HepG2 (cell line): ENCODE results near the gene UNC93A. TPM values are rescaled to one million over a fixed set of nuclear protein-coding genes. Genes with fewer than 3 reads are reported as not detected.

Source experiments
- CBFB ChIP-seq: sonication (generic); formaldehyde crosslinking; IDR thresholded peaks from 2 replicates; pipeline ENCODE4 v1.4.0; 2020; ENCODE audit warnings: missing genetic modification reagents
- CCDC6 ChIP-seq: sonication (generic); formaldehyde crosslinking; IDR thresholded peaks from 2 replicates; pipeline ENCODE4 v1.8.1; 2022; ENCODE audit warnings: mild to moderate bottlenecking, missing genetic modification reagents, moderate library complexity
- EED ChIP-seq: sonication (generic); formaldehyde crosslinking; IDR thresholded peaks from 2 replicates; pipeline ENCODE4 v1.5.0; 2020; ENCODE audit warnings: mild to moderate bottlenecking, missing genetic modification reagents
- FOXP1 ChIP-seq, 2 experiments: fragments of 450-650 bp in 1 of 2; IDR thresholded peaks; 2 replicates each; pipeline ENCODE4 v1.6.1; 2017 to 2018; ENCODE audit warnings: antibody characterized with exemption in 1 of 2
- HMG20B ChIP-seq: conservative IDR thresholded peaks from 2 replicates; pipeline ENCODE4 v1.6.1; 2016; ENCODE audit warnings: missing genetic modification reagents, missing compliant biosample characterization
- HNRNPLL ChIP-seq: fragments of 200-400 bp; formaldehyde crosslinking; IDR thresholded peaks from 2 replicates; pipeline ENCODE4 v1.6.1; 2017; ENCODE audit warnings: mild to moderate bottlenecking, low read depth, low read length; ENCODE audit not compliant: poor library complexity, severe bottlenecking
- JUNB ChIP-seq: sonication (generic); formaldehyde crosslinking; IDR thresholded peaks from 2 replicates; pipeline ENCODE4 v1.8.0; 2022; ENCODE audit warnings: missing genetic modification reagents, mild to moderate bottlenecking, borderline replicate concordance
- KAT8 ChIP-seq: IDR thresholded peaks from 2 replicates; pipeline ENCODE4 v1.6.1; 2016; ENCODE audit warnings: missing genetic modification reagents, missing compliant biosample characterization
- NR2F2 ChIP-seq: IDR thresholded peaks from 2 replicates; pipeline ENCODE4 v1.6.1; 2012; ENCODE audit warnings: low read depth, inconsistent platforms, borderline replicate concordance
- POLR2AphosphoS5 ChIP-seq: IDR thresholded peaks from 2 replicates; pipeline ENCODE4 v1.6.1; 2012; ENCODE audit warnings: low read depth, low read length
- PPARG ChIP-seq: conservative IDR thresholded peaks from 2 replicates; pipeline ENCODE4 v1.6.1; 2016; ENCODE audit warnings: missing biosample characterization, missing genetic modification reagents
- SIX4 ChIP-seq: sonication (generic); formaldehyde crosslinking; IDR thresholded peaks from 2 replicates; pipeline ENCODE4 v1.4.0; 2020; ENCODE audit warnings: missing genetic modification reagents
- ZNF160 ChIP-seq: sonication (generic); formaldehyde crosslinking; IDR thresholded peaks from 2 replicates; pipeline ENCODE4 v1.8.0; 2022; ENCODE audit warnings: mild to moderate bottlenecking, inconsistent platforms, missing genetic modification reagents
- ZNF230 ChIP-seq: sonication (generic); formaldehyde crosslinking; IDR thresholded peaks from 2 replicates; pipeline ENCODE4 v1.4.0; 2020; ENCODE audit warnings: mild to moderate bottlenecking, missing genetic modification reagents
- ZNF235 ChIP-seq: sonication (generic); formaldehyde crosslinking; IDR thresholded peaks from 2 replicates; pipeline ENCODE4 v1.8.1; 2023; ENCODE audit warnings: mild to moderate bottlenecking, missing genetic modification reagents, borderline replicate concordance
- ZNF496 ChIP-seq: sonication (generic); formaldehyde crosslinking; IDR thresholded peaks from 2 replicates; pipeline ENCODE4 v1.8.1; 2023; ENCODE audit warnings: mild to moderate bottlenecking, moderate library complexity, missing genetic modification reagents; ENCODE audit not compliant: insufficient replicate concordance
- ZNF547 ChIP-seq: sonication (generic); formaldehyde crosslinking; IDR thresholded peaks from 2 replicates; pipeline ENCODE4 v1.5.1; 2020; ENCODE audit warnings: mild to moderate bottlenecking, missing genetic modification reagents
- ZNF629 ChIP-seq: sonication (generic); formaldehyde crosslinking; conservative IDR thresholded peaks from 2 replicates; pipeline ENCODE4 v1.5.0; 2020; ENCODE audit warnings: missing genetic modification reagents
- ZNF777 ChIP-seq: sonication (generic); formaldehyde crosslinking; IDR thresholded peaks from 2 replicates; pipeline ENCODE4 v1.4.0; 2020; ENCODE audit warnings: missing genetic modification reagents
- ZNF879 ChIP-seq: sonication (generic); formaldehyde crosslinking; IDR thresholded peaks from 2 replicates; pipeline ENCODE4 v1.8.1; 2023; ENCODE audit warnings: missing genetic modification reagents
- ZSCAN30 ChIP-seq: sonication (generic); formaldehyde crosslinking; IDR thresholded peaks from 2 replicates; pipeline ENCODE4 v1.5.0; 2020; ENCODE audit warnings: mild to moderate bottlenecking, missing genetic modification reagents
- polyA plus RNA-seq, 8 experiments: library from polyadenylated mRNA; depleted of rRNA in 3 of 8; stranded (reverse) in 7 of 8; unstranded in 1 of 8; fragments of >200 nt; fragmentation: Illumina TruSeq in 4 of 8; extraction: Trizol in 4 of 8; gene quantifications; 2 replicates each; pipeline versions ENCODE4 v1.2.1 to v1.2.3, GENCODE V29; 2011 to 2016; ENCODE audit warnings: low read depth in 4 of 8, missing spikeins in 1 of 8, mixed read lengths in 1 of 8; ENCODE audit not compliant: insufficient read depth in 1 of 8
- total RNA-seq, 5 experiments: library from RNA; depleted of rRNA; stranded (reverse); fragments of >200 nt; fragmentation: Illumina TruSeq; extraction: Trizol; gene quantifications; 2 replicates each; pipeline ENCODE4 v1.2.3, GENCODE V29; 2016; ENCODE audit warnings: low read depth in 1 of 5
- TF ChIP-seq, protein P1 (sequence below): IDR thresholded peaks from 2 replicates; pipeline ENCODE4 v1.6.1; 2016
- TF ChIP-seq, protein P2 (sequence below): sonication (generic); formaldehyde crosslinking; IDR thresholded peaks from 2 replicates; pipeline ENCODE4 v1.8.0; 2022; ENCODE audit warnings: missing genetic modification reagents, mild to moderate bottlenecking, moderate library complexity, borderline replicate concordance

UNC93A gene
- total and polyA plus RNA-seq, 2 of the 13 experiments (the other 11 are each of a cell fraction or from before 2014, with no cell fraction given), result 11.0 to 42.7 TPM

DNA sequence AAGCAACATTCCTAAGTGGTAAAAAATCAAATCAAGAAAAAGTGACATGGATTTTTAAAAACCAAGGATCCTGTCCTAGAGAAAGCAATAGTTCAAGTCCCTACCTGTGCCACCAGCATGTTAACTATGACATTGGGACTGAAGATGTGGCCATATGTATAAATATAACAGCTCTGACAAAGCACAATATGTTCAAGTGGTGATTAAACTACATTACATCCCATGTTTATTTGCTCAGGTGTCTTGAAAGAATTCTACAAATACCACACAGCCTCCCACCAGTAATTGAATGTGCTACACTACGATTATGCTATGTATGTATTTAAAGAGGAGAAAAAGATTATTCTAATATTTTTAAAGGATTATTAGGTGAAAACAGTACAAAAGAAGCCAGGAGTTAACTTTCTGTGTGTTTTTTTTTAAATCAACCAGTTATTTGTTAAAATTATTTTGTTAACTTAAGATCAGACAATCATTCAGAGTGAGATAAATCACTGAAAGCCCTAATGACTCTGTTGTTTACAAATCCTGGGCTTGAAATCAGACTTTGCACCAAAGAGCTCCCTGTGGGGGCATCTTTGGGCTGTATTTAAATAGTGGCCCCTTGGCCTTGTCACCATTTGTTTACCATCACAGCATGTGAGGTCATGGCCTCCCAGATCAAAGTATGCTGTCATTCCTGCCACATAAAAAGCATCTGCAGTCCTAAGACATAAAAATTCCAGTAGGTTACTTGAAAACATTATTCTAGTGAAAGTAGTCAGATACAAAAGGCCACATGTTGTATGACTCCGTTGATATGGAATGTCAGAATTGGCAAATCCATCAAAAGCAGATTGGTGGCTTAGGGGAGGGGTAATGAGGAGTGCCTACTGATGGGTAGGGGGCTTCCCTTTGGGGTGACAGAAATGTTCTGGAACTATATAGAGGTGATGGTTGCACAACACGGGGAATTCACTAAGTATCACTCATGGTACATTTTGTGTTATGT is 50.8 kb downstream of the UNC93A start (continued):
- TF ChIP-seq ZNF496 (CRISPR knock-in tag), result no peak
- TF ChIP-seq SIX4 (CRISPR knock-in tag), result peak; percentile 87
- TF ChIP-seq ZNF777 (CRISPR knock-in tag), result no peak; the same call in 1 of the 2 replicates
- TF ChIP-seq CCDC6, result peak; percentile 87
- TF ChIP-seq ZNF230 (CRISPR knock-in tag), result no peak
- TF ChIP-seq ZSCAN30 (CRISPR knock-in tag), result peak; percentile 54; the same call in 1 of the 2 replicates
- TF ChIP-seq PPARG, result peak; percentile 95
- TF ChIP-seq, protein P1, sequence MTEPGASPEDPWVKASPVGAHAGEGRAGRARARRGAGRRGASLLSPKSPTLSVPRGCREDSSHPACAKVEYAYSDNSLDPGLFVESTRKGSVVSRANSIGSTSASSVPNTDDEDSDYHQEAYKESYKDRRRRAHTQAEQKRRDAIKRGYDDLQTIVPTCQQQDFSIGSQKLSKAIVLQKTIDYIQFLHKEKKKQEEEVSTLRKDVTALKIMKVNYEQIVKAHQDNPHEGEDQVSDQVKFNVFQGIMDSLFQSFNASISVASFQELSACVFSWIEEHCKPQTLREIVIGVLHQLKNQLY (CRISPR knock-in tag), result peak; percentile 98
- TF ChIP-seq, protein P2, sequence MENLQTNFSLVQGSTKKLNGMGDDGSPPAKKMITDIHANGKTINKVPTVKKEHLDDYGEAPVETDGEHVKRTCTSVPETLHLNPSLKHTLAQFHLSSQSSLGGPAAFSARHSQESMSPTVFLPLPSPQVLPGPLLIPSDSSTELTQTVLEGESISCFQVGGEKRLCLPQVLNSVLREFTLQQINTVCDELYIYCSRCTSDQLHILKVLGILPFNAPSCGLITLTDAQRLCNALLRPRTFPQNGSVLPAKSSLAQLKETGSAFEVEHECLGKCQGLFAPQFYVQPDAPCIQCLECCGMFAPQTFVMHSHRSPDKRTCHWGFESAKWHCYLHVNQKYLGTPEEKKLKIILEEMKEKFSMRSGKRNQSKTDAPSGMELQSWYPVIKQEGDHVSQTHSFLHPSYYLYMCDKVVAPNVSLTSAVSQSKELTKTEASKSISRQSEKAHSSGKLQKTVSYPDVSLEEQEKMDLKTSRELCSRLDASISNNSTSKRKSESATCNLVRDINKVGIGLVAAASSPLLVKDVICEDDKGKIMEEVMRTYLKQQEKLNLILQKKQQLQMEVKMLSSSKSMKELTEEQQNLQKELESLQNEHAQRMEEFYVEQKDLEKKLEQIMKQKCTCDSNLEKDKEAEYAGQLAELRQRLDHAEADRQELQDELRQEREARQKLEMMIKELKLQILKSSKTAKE, result peak; percentile 89
- TF ChIP-seq FOXP1 (IDR thresholded peaks at IDR 0.05), result peak; percentile 98
- TF ChIP-seq FOXP1 (CRISPR knock-in tag; IDR thresholded peaks at IDR 0.05), result peak; percentile 100
- peak; percentile 100 for TF ChIP-seq HMG20B (CRISPR knock-in tag)
- no peak for TF ChIP-seq EED
- TF ChIP-seq ZNF235 (CRISPR knock-in tag), result 0 out of 2 replicates have a peak, but pooled peaks have one; percentile 47
- TF ChIP-seq NR2F2, result peak; percentile 100
- TF ChIP-seq KAT8 (CRISPR knock-in tag), result peak; percentile 87
- no peak for TF ChIP-seq POLR2AphosphoS5
- TF ChIP-seq CBFB (CRISPR knock-in tag), result peak; percentile 93
- peak; percentile 26; the same call in 1 of the 2 replicates for TF ChIP-seq JUNB (CRISPR knock-in tag)
- TF ChIP-seq HNRNPLL, result no peak
- no peak; the same call in 1 of the 2 replicates for TF ChIP-seq ZNF547
- TF ChIP-seq ZNF160 (CRISPR knock-in tag), result 0 out of 2 replicates have a peak, but pooled peaks have one; percentile 81
- TF ChIP-seq ZNF879 (CRISPR knock-in tag), result no peak
- TF ChIP-seq ZNF629 (CRISPR knock-in tag), result peak; percentile 61; the same call in 1 of the 2 replicates
